ENCODE measurements around the gene PMAIP1. TPM values are rescaled to one million over a fixed set of nuclear protein-coding genes. Genes with fewer than 3 reads are reported as not detected.

The PMAIP1 gene
- total and polyA plus RNA-seq, 12 donors = 0.18 to 1.8 (median 0.35) TPM; not detected in 3

GRCh38 chr18:59950215-59950944 is 50.6 kb downstream of the PMAIP1 start:
- no peak for ATAC-seq
- Histone ChIP-seq H3K27ac (no peak overlapping the region), H3K36me3 (no peaks in the 10 kb centered on the region), H3K4me1 (no peaks in the 10 kb centered on the region), H3K4me3 (no peak overlapping the region), H3K27me3 (peaks cover 0 to 8% (median 0%) of the 10 kb centered on the region in 7 donors), H3K9me3 (no peaks in the 10 kb centered on the region)
- intact Hi-C loops (cut with DNase I) = no loop called here
- no peak for DNase-seq
- no peak for TF ChIP-seq CTCF (IDR thresholded peaks at IDR 0.05)
- 77 to 81% methylated on average over 6 of the region's 6 CpGs for WGBS, 2 donors

- H3K27me3 ChIP-seq = peaks cover 0 to 11% (median 0%) of the 10 kb centered on the region in 7 donors
- no peak overlapping the region for H3K4me3 ChIP-seq
- WGBS, 2 donors = 87 to 92% methylated on average over 4 of the region's 4 CpGs
- no peak overlapping the region for H3K27ac ChIP-seq
- ATAC-seq (no peak), DNase-seq (no peak)
- no peak for TF ChIP-seq CTCF (IDR thresholded peaks at IDR 0.05)
- H3K9me3 ChIP-seq = no peaks in the 10 kb centered on the region
- no peaks in the 10 kb centered on the region for H3K4me1 ChIP-seq
- H3K36me3 ChIP-seq = no peaks in the 10 kb centered on the region
- intact Hi-C loops (cut with DNase I) = no loop called here
Observed at GRCh38 chr18:59951591-59951990, 51.8 kb downstream of the PMAIP1 start.

GRCh38 chr18:59952283-59953007 is 52.6 kb downstream of the PMAIP1 start:
- peaks cover 0 to 11% (median 0%) of the 10 kb centered on the region in 7 donors for H3K27me3 ChIP-seq
- no peak for TF ChIP-seq CTCF (IDR thresholded peaks at IDR 0.05)
- H3K4me1 ChIP-seq = no peaks in the 10 kb centered on the region
- no peaks in the 10 kb centered on the region for H3K36me3 ChIP-seq
- H3K4me3 ChIP-seq = no peak overlapping the region
- H3K9me3 ChIP-seq = no peaks in the 10 kb centered on the region
- ATAC-seq = no peak
- DNase-seq = no peak
- intact Hi-C loops (cut with DNase I) = no loop called here
- 84 to 86% methylated on average over 6 of the region's 6 CpGs for WGBS, 2 donors
- H3K27ac ChIP-seq = no peak overlapping the region

Other genes with a start within 250 kb of the PMAIP1 start
- gene CCBE1, start 202.6 kb upstream of the PMAIP1 start, total RNA-seq = 10 to 100 TPM in 1 of 10 donors, 1 to 10 TPM in 6, under 1 TPM in 3; 0.24 to 10.3 (median 2.2) TPM
- under 1 TPM; 0.29 to 0.83 TPM for gene CCBE1, start 202.6 kb upstream of the PMAIP1 start, polyA plus RNA-seq

Measured in heart right ventricle (tissue), 16 donors.